Measurements from ENCODE around the gene CERS1.

GRCh38 chr19:18945297-18945696 lies 49.3 kb upstream of the CERS1 start:
- TF ChIP-seq CTCF (IDR thresholded peaks at IDR 0.05; ENCODE audit: borderline replicate concordance, extremely low read depth, low read length, poor library complexity, severe bottlenecking) (no peak), EZH2 (IDR thresholded peaks at IDR 0.05; ENCODE audit: borderline replicate concordance, low read depth, low read length, severe bottlenecking) (no peak)

All from DND-41 (cell line).